H7 (cell line): ENCODE data around the gene RHBDL1. TPM values are rescaled to one million over a fixed set of nuclear protein-coding genes. Genes with fewer than 3 reads are reported as not detected.

Experiments used
- DNase-seq: peaks from one replicate; pipeline ENCODE4 v3.0.0; 2012
- H3K27me3 ChIP-seq: 2 replicates; pipeline ENCODE4 v1.6.0; 2011; ENCODE audit warnings: mild to moderate bottlenecking, low read length; ENCODE audit not compliant: control insufficient read depth, insufficient read depth
- H3K36me3 ChIP-seq: replicated peaks from 2 replicates; pipeline ENCODE4 v1.5.1; 2011; ENCODE audit warnings: low read length; ENCODE audit not compliant: control insufficient read depth, insufficient read depth
- H3K4me3 ChIP-seq: 2 replicates; pipeline ENCODE4 v1.5.1; 2011; ENCODE audit warnings: low read depth, mild to moderate bottlenecking, control low read depth, low read length, moderate library complexity; ENCODE audit not compliant: insufficient read depth
- total RNA-seq: library from RNA; depleted of rRNA; stranded (reverse); fragments of >200 nt; shearing (Covaris generic); gene quantifications from 2 replicates; pipeline ENCODE4 v1.2.3, GENCODE V29; 2014; rRNA removed

Gene RHBDL1
- 3.1 and 5.9 TPM in 2 replicates for total RNA-seq

- peak; percentile 92 for DNase-seq
- Histone ChIP-seq H3K36me3 (peaks cover 9% of the 10 kb centered on the region), H3K4me3 (peak within 1 kb of the TSS; percentile 47), H3K27me3 (no peaks in the 10 kb centered on the region)
Measured at GRCh38 chr16:674968-675883, at the start of gene RHBDL1. Gene RHBDL1, plus strand, starts transcription at chr16:675671. Its CDS starts 120 bp downstream, at chr16:675791.

- no peaks in the 10 kb centered on the region for H3K36me3 ChIP-seq
- H3K4me3 ChIP-seq: no peak overlapping the region
- DNase-seq: no peak
- H3K27me3 ChIP-seq: no peaks in the 10 kb centered on the region
Measured at GRCh38 chr16:625977-626765, 49.3 kb upstream of the RHBDL1 start.

GRCh38 chr16:626787-627453 is 48.6 kb upstream of the RHBDL1 start:
- Histone ChIP-seq H3K36me3 (no peaks in the 10 kb centered on the region), H3K27me3 (no peaks in the 10 kb centered on the region), H3K4me3 (no peak overlapping the region)
- no peak for DNase-seq

DNA sequence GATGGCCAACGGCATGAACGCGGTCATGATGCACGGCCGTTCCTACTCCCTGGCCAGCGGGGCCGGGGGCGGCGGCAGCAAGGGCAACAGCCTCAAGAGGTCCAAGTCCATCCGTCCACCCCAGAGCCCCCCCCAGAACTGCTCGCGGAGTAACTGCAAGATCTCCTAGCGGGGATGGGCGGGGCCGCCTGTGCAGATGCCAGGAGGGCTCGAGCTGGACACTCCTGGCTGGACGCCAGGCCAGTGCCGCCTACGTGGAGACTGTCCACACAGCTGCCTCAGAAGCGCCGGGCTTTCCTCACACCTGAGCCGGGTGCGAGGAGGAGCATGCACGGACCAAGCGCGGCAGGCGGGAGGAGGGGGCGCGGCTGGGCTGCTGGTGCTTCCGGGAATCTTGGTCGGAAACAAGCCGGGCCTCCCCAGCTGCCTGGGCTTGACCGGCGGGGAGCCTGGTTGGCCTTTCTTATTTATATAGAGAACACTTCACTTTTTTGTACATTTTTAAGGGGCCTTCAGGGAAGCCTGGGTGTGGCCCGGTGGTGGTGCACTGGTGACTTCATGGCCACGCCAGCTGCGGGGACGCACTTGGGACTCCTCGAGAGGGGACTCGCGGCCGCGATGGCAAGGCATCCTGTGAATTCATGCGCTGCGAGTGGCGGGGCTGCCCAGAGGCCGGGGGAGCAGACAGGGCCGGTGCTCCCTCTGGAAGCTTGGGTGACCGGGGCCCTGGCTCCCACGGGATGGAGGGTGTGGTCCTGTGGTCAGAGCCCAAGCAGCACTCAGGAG is 47.8 kb upstream of the RHBDL1 start:
- no peak for DNase-seq
- no peaks in the 10 kb centered on the region for H3K36me3 ChIP-seq
- H3K4me3 ChIP-seq: no peak overlapping the region
- H3K27me3 ChIP-seq: no peaks in the 10 kb centered on the region

- Histone ChIP-seq H3K36me3 (no peaks in the 10 kb centered on the region), H3K27me3 (no peaks in the 10 kb centered on the region), H3K4me3 (no peak overlapping the region)
- DNase-seq: no peak
Measured at GRCh38 chr16:628321-629061, 47.0 kb upstream of the RHBDL1 start.

- H3K27me3 ChIP-seq: no peaks in the 10 kb centered on the region
- DNase-seq: no peak
- H3K4me3 ChIP-seq: no peak overlapping the region
- no peaks in the 10 kb centered on the region for H3K36me3 ChIP-seq
Measured at GRCh38 chr16:629185-629832, 46.2 kb upstream of the RHBDL1 start.

DNA sequence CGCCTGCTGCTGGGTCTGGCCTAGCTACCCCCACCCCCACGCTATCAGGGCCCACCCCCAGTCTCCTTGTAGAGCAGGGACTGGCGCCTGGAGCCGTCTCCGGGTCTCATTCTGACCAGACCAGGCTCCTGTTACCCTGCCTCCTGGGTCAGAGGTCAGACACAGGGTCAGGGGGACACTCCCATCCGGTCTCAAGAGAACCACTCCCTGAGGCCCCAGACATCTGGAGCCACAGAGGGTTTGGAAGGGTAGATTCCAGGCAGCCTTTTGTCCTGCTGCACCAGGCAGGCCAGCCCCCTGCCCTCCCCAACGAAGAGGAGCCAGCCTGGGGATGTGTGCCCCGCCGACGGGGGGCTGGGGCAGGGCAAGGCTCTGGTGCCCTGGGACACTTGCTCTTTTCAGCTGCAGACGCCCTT is 45.6 kb upstream of the RHBDL1 start:
- H3K4me3 ChIP-seq: no peak overlapping the region
- no peaks in the 10 kb centered on the region for H3K27me3 ChIP-seq
- DNase-seq: peak; percentile 92
- H3K36me3 ChIP-seq: no peaks in the 10 kb centered on the region; the same call in none of the 2 replicates

DNA sequence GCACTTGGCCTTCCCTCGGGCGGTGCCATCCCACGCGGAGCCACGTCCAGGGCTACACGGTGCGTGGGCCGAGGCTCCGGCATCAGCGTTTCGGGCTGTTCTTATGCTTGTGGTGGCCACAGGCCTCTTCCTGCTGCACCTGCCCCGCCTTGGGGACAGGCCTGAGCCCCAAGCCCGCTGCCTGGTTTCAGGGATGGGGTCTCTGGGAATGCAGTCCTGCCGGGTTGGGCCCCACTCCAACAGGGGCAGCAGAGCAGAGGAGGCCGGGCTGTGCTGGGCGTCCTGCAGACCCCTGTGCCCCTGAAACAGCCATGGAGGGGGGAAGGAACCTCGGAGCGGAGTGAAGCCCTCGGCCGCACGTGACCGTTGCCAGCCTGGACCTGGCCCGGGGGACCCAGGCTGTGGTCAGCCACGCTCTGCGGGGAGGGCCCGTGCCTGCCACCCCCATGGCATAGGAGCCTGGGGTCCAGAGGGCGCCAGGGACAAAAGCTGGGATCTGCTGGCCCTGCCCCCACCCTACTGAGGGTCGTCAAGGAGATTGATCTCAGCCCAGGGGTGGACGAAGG is 45.1 kb upstream of the RHBDL1 start:
- DNase-seq: no peak
- Histone ChIP-seq H3K36me3 (no peaks in the 10 kb centered on the region; the same call in none of the 2 replicates), H3K4me3 (no peak overlapping the region), H3K27me3 (no peaks in the 10 kb centered on the region)

GRCh38 chr16:630815-631405 is 44.6 kb upstream of the RHBDL1 start, which contains the start of gene WFIKKN1:
Gene WFIKKN1, plus strand, starts transcription at chr16:630985. Its CDS starts 269 bp downstream, at chr16:631254.
- peak; percentile 95 for DNase-seq
- H3K36me3 ChIP-seq: no peaks in the 10 kb centered on the region; the same call in none of the 2 replicates
- H3K27me3 ChIP-seq: no peaks in the 10 kb centered on the region
- H3K4me3 ChIP-seq: no peak within 1 kb of the TSS; the same call in 1 of the 2 replicates

DNA sequence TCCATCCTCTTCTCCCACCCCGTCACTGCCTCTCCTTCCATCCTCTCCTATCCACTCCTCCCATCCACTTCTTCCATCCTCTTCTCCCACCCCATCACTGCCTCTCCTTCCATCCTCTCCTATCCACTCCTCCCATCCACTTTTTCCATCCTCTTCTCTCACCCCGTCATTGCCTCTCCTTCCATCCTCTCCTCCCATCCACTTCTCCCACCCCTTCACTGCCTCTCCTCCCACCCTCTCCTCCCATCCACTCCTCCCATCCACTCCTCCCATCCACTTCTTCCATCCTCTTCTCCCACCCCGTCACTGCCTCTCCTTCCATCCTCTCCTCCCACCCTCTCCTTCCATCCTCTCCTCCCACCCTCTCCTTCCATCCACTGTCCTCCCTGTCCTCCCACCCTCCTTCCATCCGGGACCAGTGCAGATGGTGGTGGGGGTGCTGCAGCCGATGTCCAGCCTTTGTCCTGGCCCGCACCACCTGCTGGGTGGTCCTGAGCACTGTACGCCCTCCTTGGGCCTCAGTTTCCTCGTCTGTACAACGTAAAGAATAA is 43.6 kb upstream of the RHBDL1 start:
- no peaks in the 10 kb centered on the region; the same call in none of the 2 replicates for H3K36me3 ChIP-seq

GRCh38 chr16:632486-633335 is 42.8 kb upstream of the RHBDL1 start:
- Histone ChIP-seq H3K27me3 (no peaks in the 10 kb centered on the region), H3K4me3 (no peak overlapping the region), H3K36me3 (no peaks in the 10 kb centered on the region; the same call in none of the 2 replicates)
- no peak for DNase-seq

More for the DNA sequence above, 43.6 kb upstream of the RHBDL1 start:
- DNase-seq: no peak
- no peaks in the 10 kb centered on the region for H3K27me3 ChIP-seq
- H3K4me3 ChIP-seq: no peak overlapping the region
